ENCODE results near the gene ERFE.

The ERFE gene

DNA sequence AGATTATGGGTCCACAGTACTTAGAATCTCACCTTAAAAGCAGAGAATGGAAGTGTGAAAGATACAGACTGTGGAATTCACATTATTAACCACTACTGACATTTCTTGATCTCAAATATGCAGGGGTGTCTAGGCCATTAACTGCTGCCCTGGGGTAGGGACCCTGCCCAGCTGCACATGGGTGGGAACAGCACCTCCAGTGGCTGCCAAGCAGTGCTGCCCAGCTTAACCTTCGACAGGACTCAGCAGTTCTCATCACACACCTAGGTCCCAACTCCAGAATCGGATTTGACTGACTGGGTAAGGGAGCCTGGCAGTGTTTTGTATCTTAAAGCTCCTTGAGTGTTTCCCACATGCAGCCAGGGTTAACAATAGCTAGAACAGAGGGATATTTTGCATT is 14.9 kb downstream of the ERFE start:
- Histone ChIP-seq H3K4me2 (ENCODE audit: insufficient read depth, low read length) (no peak overlapping the region), H3K9ac (ENCODE audit: low read depth, low read length) (no peak overlapping the region), H3K4me1 (ENCODE audit: insufficient read depth, low read length) (no peaks in the 10 kb centered on the region), H3K4me3 (ENCODE audit: low read depth in 1 of 2, low read length in 2 of 2) (no peak overlapping the region), H4K20me1 (ENCODE audit: insufficient read depth, low read length) (peaks cover 20% of the 10 kb centered on the region), H3K27me3 (ENCODE audit: insufficient read depth, low read length, poor library complexity) (no peaks in the 10 kb centered on the region), H3K79me2 (ENCODE audit: insufficient read depth, low read length) (no peaks in the 10 kb centered on the region), H2AFZ (ENCODE audit: low read depth, low read length) (no peak overlapping the region), H3K36me3 (ENCODE audit: insufficient read depth, low read length) (peaks cover 94% of the 10 kb centered on the region), H3K27ac (ENCODE audit: low read length) (no peak overlapping the region), H3K9me3 (ENCODE audit: insufficient read depth, low read length, severe bottlenecking) (no peaks in the 10 kb centered on the region)
- TF ChIP-seq EZH2 (IDR thresholded peaks at IDR 0.05; ENCODE audit: borderline replicate concordance, low read depth, low read length, severe bottlenecking) = no peak
- TF ChIP-seq, protein P1, sequence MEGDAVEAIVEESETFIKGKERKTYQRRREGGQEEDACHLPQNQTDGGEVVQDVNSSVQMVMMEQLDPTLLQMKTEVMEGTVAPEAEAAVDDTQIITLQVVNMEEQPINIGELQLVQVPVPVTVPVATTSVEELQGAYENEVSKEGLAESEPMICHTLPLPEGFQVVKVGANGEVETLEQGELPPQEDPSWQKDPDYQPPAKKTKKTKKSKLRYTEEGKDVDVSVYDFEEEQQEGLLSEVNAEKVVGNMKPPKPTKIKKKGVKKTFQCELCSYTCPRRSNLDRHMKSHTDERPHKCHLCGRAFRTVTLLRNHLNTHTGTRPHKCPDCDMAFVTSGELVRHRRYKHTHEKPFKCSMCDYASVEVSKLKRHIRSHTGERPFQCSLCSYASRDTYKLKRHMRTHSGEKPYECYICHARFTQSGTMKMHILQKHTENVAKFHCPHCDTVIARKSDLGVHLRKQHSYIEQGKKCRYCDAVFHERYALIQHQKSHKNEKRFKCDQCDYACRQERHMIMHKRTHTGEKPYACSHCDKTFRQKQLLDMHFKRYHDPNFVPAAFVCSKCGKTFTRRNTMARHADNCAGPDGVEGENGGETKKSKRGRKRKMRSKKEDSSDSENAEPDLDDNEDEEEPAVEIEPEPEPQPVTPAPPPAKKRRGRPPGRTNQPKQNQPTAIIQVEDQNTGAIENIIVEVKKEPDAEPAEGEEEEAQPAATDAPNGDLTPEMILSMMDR (IDR thresholded peaks at IDR 0.05; ENCODE audit: borderline replicate concordance, extremely low read depth, low read length, poor library complexity, severe bottlenecking) = peak; percentile 54
- ATAC-seq (ENCODE audit: insufficient read depth, low read depth) (0 out of 3 replicates have a peak, but pooled peaks have one; percentile 59), DNase-seq (no peak)

DNA sequence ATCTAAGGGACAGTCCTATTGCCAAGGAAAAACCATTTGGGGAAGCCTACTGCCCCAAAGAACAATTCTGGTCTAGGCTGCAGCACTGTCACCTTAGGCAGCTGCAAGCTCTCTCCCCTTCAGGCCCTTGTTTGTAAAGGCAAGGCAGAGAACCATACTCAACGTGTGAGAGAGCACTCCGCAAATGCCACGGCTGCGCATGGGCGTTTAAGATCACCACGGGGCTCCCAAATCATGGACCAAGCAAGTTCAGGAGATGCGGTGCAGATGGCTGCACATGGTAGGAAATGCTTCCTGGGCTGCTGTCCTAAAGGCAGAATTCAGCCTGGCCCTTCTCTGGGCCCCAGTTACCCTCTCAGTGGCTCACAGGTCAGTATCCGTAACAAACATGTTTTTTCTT is 15.5 kb downstream of the ERFE start:
- ATAC-seq (ENCODE audit: insufficient read depth, low read depth) = no peak
- no peak for DNase-seq
- H3K36me3 ChIP-seq (ENCODE audit: insufficient read depth, low read length) = peaks cover 94% of the 10 kb centered on the region
- no peaks in the 10 kb centered on the region for H3K27me3 ChIP-seq (ENCODE audit: insufficient read depth, low read length, poor library complexity)
- H3K79me2 ChIP-seq (ENCODE audit: insufficient read depth, low read length) = no peaks in the 10 kb centered on the region
- no peak overlapping the region for H2AFZ ChIP-seq (ENCODE audit: low read depth, low read length)
- no peak overlapping the region for H3K4me2 ChIP-seq (ENCODE audit: insufficient read depth, low read length)
- H3K4me3 ChIP-seq (ENCODE audit: low read depth in 1 of 2, low read length in 2 of 2) = no peak overlapping the region
- H3K27ac ChIP-seq (ENCODE audit: low read length) = no peak overlapping the region
- H3K9me3 ChIP-seq (ENCODE audit: insufficient read depth, low read length, severe bottlenecking) = no peaks in the 10 kb centered on the region
- no peaks in the 10 kb centered on the region for H3K4me1 ChIP-seq (ENCODE audit: insufficient read depth, low read length)
- no peak overlapping the region for H3K9ac ChIP-seq (ENCODE audit: low read depth, low read length)
- peaks cover 20% of the 10 kb centered on the region for H4K20me1 ChIP-seq (ENCODE audit: insufficient read depth, low read length)
- no peak for TF ChIP-seq EZH2 (IDR thresholded peaks at IDR 0.05; ENCODE audit: borderline replicate concordance, low read depth, low read length, severe bottlenecking)
- TF ChIP-seq, protein P1 (IDR thresholded peaks at IDR 0.05; ENCODE audit: borderline replicate concordance, extremely low read depth, low read length, poor library complexity, severe bottlenecking) = no peak

DNA sequence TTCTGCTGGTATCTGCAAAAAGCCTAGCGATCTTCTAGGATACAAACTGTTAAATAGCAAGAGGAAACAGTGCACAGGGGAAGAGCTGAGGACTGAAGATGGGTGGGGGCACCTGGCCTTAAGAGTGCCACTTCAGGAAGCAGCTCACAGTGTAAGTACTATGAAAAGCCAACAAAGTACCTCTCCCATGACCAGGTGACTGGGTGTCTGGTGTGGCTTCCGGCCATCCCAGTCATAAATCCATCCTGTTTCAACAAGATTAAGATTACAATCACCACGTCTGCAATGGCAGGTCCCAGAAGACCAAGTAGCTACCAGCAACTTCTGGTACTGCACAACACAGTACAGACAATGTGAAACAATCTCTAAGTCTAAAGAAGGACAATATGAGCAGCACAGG is 15.9 kb downstream of the ERFE start:
- Histone ChIP-seq H3K79me2 (ENCODE audit: insufficient read depth, low read length) (no peaks in the 10 kb centered on the region), H3K27me3 (ENCODE audit: insufficient read depth, low read length, poor library complexity) (no peaks in the 10 kb centered on the region), H3K27ac (ENCODE audit: low read length) (no peak overlapping the region), H3K9me3 (ENCODE audit: insufficient read depth, low read length, severe bottlenecking) (no peaks in the 10 kb centered on the region), H3K36me3 (ENCODE audit: insufficient read depth, low read length) (peaks cover 94% of the 10 kb centered on the region), H3K4me3 (ENCODE audit: low read depth in 1 of 2, low read length in 2 of 2) (no peak overlapping the region), H3K4me1 (ENCODE audit: insufficient read depth, low read length) (no peaks in the 10 kb centered on the region), H4K20me1 (ENCODE audit: insufficient read depth, low read length) (peaks cover 19% of the 10 kb centered on the region), H3K9ac (ENCODE audit: low read depth, low read length) (no peak overlapping the region), H2AFZ (ENCODE audit: low read depth, low read length) (no peak overlapping the region), H3K4me2 (ENCODE audit: insufficient read depth, low read length) (no peak overlapping the region)
- DNase-seq (no peak), ATAC-seq (ENCODE audit: insufficient read depth, low read depth) (no peak)
- TF ChIP-seq EZH2 (IDR thresholded peaks at IDR 0.05; ENCODE audit: borderline replicate concordance, low read depth, low read length, severe bottlenecking) = no peak
- TF ChIP-seq, protein P1 (IDR thresholded peaks at IDR 0.05; ENCODE audit: borderline replicate concordance, extremely low read depth, low read length, poor library complexity, severe bottlenecking) = no peak

DNA sequence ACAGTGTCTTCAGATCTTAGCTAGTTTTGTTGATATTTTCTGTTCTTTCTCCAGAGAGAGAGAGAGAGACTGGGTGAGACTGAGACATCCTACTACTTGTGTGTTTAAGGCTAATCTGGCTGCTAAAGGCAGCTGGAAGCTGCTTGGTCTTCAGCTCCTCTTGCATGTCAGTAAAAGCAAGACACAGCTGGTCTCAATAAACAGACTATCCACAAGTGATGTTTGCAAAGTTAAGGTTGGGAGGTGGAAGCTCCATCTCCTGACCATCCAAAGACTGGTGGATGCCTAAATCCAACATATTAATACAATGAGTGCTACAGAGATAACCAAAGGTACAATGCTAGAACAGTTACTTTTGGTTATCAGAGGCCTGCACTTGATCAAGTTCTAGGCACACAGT is 17.8 kb downstream of the ERFE start:
- Histone ChIP-seq H3K27ac (ENCODE audit: low read length) (no peak overlapping the region), H3K9me3 (ENCODE audit: insufficient read depth, low read length, severe bottlenecking) (no peaks in the 10 kb centered on the region), H3K4me2 (ENCODE audit: insufficient read depth, low read length) (no peak overlapping the region), H3K27me3 (ENCODE audit: insufficient read depth, low read length, poor library complexity) (no peaks in the 10 kb centered on the region), H3K36me3 (ENCODE audit: insufficient read depth, low read length) (peaks cover 97% of the 10 kb centered on the region), H2AFZ (ENCODE audit: low read depth, low read length) (no peak overlapping the region), H4K20me1 (ENCODE audit: insufficient read depth, low read length) (peaks cover 15% of the 10 kb centered on the region), H3K79me2 (ENCODE audit: insufficient read depth, low read length) (no peaks in the 10 kb centered on the region), H3K4me1 (ENCODE audit: insufficient read depth, low read length) (no peaks in the 10 kb centered on the region), H3K9ac (ENCODE audit: low read depth, low read length) (no peak overlapping the region), H3K4me3 (ENCODE audit: low read depth in 1 of 2, low read length in 2 of 2) (no peak overlapping the region)
- DNase-seq = no peak
- no peak for ATAC-seq (ENCODE audit: insufficient read depth, low read depth)
- no peak for TF ChIP-seq EZH2 (IDR thresholded peaks at IDR 0.05; ENCODE audit: borderline replicate concordance, low read depth, low read length, severe bottlenecking)
- TF ChIP-seq, protein P1 (IDR thresholded peaks at IDR 0.05; ENCODE audit: borderline replicate concordance, extremely low read depth, low read length, poor library complexity, severe bottlenecking) = no peak
